Astrocyte of the cerebellum (primary cell): ENCODE data around the gene MAGI1.

Experiments used
- DNase-seq: peaks from one replicate; pipeline ENCODE4 v3.0.0-alpha.2; 2011; ENCODE audit warnings: low read depth
- H3K4me3 ChIP-seq: 2 replicates; pipeline ENCODE4 v1.5.1; 2011; ENCODE audit warnings: mild to moderate bottlenecking, low read depth, low read length, moderate library complexity
- in situ Hi-C: cut with HindIII; loops from 2 replicates; pipeline ENCODE4 v1.10.0; 2017; ENCODE audit warnings: low sequenced_read_pairs
- TF ChIP-seq, protein P1 (sequence below): IDR thresholded peaks from 2 replicates; pipeline ENCODE4 v1.5.1; 2012; ENCODE audit warnings: low read length, low read depth, moderate library complexity, mild to moderate bottlenecking; ENCODE audit errors: missing control alignments

The MAGI1 gene

DNA sequence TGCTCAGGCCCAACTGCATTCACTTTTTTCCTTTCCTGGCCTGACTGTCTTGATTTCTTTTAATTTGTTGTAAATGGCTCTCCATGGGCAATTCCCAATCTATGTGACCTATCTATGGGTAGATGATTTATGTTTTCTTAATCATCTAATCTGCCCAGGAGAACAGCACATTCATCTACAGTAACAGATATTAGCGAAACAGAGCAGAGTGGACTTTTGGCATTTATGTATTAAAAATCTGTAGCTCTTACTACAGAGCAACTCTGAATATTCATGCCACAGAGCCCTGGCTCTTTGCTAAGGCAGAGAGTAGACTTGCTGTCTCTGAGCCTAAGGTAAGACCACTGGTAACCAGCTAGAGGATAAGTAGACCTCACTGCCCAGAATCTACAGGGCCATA, 676.0 kb downstream of the MAGI1 start:
- TF ChIP-seq, protein P1, sequence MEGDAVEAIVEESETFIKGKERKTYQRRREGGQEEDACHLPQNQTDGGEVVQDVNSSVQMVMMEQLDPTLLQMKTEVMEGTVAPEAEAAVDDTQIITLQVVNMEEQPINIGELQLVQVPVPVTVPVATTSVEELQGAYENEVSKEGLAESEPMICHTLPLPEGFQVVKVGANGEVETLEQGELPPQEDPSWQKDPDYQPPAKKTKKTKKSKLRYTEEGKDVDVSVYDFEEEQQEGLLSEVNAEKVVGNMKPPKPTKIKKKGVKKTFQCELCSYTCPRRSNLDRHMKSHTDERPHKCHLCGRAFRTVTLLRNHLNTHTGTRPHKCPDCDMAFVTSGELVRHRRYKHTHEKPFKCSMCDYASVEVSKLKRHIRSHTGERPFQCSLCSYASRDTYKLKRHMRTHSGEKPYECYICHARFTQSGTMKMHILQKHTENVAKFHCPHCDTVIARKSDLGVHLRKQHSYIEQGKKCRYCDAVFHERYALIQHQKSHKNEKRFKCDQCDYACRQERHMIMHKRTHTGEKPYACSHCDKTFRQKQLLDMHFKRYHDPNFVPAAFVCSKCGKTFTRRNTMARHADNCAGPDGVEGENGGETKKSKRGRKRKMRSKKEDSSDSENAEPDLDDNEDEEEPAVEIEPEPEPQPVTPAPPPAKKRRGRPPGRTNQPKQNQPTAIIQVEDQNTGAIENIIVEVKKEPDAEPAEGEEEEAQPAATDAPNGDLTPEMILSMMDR, result no peak
- in situ Hi-C loops, result no loop called here
- DNase-seq, result no peak
- H3K4me3 ChIP-seq, result no peak overlapping the region

DNA sequence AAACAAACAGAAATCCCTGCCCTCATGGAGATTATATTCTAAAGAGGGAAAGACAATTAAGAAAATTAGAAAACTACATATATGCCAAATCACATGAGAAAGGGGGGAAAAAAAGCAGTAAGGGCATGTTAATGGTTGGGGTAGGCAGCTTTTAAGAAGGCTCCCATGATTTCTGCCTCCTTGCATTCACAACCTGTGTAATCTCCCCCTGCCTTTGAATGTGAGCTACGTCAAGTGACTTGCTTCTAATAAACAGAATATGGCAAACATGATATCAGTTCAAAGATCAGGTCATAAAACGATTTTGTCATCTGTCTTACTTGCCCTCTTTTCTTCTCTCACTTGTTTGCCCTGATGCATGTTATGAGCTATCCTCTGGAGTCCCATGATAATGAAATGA, 677.3 kb downstream of the MAGI1 start:
- H3K4me3 ChIP-seq, result no peak overlapping the region
- in situ Hi-C loops, result no loop called here
- TF ChIP-seq, protein P1, result no peak
- DNase-seq, result no peak

DNA sequence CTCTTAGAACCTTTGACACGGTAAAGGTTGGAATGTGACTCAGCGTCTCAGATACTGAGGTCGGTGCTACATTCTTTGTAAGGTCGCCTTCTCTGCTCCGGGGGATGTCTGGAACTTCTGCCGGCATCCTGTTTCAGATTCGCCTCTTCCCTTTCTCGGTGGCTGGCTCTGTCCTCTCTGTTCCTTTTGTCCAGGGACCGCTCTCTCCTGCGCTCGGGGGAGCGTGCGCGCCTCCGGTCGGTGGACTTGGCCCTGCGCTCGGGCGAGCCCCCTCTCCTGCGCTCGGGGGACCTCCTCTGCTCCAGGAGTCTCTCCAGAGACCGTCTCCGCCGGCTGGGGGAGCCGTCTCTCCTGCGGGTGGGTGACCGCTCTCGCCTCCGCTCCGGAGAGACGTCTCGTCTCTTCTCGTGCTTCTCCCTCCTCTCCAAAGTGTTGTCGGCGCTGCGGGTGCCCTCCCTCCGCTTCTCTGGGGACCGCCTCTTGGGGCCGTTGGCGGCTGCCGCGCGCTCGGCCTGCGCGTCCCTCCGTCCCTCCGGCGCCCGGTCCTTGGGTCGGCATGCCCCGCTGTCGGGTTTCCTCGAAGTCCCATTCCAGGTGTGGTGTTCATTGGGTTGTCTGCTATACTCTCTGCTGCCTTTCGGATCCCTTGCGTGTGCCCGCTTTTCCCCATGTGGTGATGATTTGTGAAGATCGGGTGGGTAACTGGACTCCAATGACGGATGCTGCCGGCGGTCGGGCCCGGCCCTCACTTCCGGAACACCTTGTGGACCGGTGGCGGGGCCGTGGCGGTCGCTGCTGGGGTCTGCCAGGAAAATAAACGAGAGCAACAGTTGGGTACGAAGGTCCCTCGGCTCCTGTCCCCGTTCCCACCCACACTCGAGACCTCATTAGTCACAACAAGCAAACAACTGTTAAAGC, 682.1 kb downstream of the MAGI1 start:
- TF ChIP-seq, protein P1, result no peak
- in situ Hi-C loops, result no loop called here
- no peak for DNase-seq
- H3K4me3 ChIP-seq, result peak overlapping the region; percentile 17

DNA sequence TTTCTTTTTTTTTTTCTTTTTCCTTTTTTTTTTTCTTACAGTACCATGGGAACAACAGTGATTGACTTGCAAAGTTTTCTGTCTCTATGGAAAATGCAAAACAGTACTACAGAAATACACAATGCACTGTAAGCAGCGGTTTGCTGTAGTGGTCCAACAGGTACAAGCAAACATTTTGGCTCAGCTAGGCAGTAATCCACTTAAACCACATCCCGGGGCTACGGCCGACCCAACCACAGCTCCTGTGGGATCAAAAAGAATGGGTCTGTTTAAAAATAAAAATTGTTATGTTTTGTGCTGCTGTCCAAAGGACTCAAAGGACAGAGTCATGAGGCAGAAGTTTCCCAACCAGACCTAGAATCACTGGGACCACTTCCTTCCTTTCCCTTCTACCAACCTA, 683.8 kb downstream of the MAGI1 start:
- peak; percentile 56 for DNase-seq
- TF ChIP-seq, protein P1, result no peak
- no peak overlapping the region for H3K4me3 ChIP-seq
- in situ Hi-C loops, result no loop called here

DNA sequence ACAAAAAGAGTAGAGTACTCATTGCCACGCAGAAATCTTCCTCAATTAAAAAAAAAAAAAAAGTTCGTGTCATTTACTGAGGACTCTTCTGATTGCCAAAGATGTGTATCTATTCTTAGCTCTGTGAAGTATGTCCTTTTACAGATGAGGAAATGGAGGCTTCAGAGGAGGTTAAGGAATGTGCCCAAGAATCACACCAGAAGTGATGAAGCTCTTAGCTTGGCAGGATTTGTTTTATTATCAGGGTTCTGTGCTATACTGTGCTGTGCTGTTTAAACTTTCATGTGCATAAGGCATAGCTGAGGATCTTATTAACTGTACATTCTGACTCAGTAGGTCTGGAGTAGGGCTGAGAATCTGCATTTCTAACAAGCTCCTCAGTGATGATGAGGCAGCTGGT, 685.8 kb downstream of the MAGI1 start:
- in situ Hi-C loops, result no loop called here
- TF ChIP-seq, protein P1, result no peak
- no peak for DNase-seq
- no peak overlapping the region for H3K4me3 ChIP-seq

DNA sequence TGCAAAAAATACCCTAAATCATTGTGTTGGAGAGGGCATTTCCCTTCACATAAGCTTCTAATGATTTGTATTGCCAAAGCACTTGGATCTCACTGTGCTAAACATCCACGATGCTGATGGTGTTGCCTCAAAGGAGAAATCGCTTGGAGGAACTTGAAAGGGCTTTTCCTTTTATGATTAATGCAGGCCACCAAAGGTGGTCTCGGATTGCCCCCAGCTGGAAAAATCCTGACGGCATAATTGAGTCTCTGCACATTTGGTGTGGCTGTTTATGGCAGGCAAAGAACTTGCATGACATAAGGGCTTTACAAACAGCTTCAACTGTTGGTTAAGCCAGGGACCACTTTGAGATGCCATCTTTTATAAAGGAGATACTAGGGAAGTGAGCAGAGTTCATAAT, 687.0 kb downstream of the MAGI1 start:
- TF ChIP-seq, protein P1, result no peak
- H3K4me3 ChIP-seq, result no peak overlapping the region
- DNase-seq, result no peak
- in situ Hi-C loops, result no loop called here
